Stimulated activated CD8-positive, alpha-beta memory T cell treated with anti-CD3 and anti-CD28 coated beads, Interleukin-2, amount 100 ng/mL, for 1 hour (primary cell): ENCODE data around the gene PDLIM5.
"Not testable (repeated sequence)": the region's sequence is repeated elsewhere in the genome, so short reads cannot be mapped to it uniquely, and the experiment has no call there.

Experiments
- DNase-seq, 2 donors: peaks; one replicate each; pipeline ENCODE4 v3.0.0-alpha.2; 2020; ENCODE audit warnings: low read depth in 2 of 2

PDLIM5 gene

GRCh38 chr4:94462572-94462971 lies 10.8 kb downstream of the PDLIM5 start:
- no peak for DNase-seq

- DNase-seq: no peak
Measured at GRCh38 chr4:94463771-94464170, 12.0 kb downstream of the PDLIM5 start.

GRCh38 chr4:94466371-94466770 lies 14.6 kb downstream of the PDLIM5 start:
- DNase-seq: no peak

- no peak for DNase-seq
Measured at GRCh38 chr4:94466923-94467322, 15.2 kb downstream of the PDLIM5 start.

DNA sequence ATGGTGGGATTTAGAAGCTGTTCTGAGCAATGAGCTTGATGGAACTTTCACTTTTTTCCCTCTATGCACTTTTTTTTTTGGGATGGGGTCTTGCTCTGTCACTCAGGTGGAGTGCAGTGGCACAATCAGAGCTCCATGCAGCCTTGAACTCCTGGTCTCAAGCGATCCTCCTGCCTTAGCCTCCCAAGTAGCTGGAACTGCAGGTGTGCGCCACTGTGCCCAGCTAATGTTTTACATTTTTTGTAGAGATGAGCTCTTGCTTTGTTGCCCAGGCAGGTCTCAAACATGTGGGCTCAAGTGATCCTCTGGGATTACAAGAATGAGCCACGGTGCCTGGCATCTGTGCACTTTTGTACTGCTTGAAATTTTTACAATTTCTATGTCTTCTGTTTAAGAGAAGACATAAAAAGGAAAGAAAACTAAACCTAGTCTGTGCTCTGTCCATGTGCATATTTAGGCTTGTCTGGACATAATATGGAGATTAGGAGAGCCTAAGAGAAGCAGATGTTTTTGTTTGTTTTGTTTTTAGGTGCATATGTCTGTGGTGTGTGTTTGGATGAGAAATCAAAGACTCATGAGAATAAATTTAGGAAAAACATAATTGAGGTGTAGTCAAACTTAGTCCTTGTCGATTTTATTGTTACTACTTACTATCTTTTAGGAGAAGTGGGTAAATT lies 16.5 kb downstream of the PDLIM5 start:
- no peak for DNase-seq

GRCh38 chr4:94469221-94469784 lies 17.6 kb downstream of the PDLIM5 start:
- DNase-seq: no peak

GRCh38 chr4:94470132-94470531 lies 18.4 kb downstream of the PDLIM5 start:
- DNase-seq: no peak

DNA sequence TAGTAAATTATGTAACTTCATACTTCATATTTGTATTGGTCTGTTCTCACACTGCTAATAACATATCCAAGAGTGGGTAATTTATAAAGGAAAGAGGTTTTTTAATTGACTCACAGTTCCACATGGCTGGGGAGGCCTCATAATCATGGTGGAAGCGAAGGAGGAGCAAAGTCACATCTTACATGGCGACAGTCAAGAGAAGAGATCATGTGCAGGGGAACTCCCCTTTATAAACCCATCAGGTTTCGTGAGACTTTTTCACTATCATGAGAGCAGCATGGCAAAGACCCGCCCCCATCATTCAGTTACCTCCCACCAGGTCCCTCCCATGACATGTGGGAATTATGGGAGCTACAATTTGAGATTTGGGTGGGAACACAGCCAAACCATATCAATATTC lies 19.0 kb downstream of the PDLIM5 start:
- not testable (repeated sequence) for DNase-seq

- DNase-seq: no peak
Measured at GRCh38 chr4:94472056-94472826, 20.5 kb downstream of the PDLIM5 start.

GRCh38 chr4:94475050-94475449 lies 23.3 kb downstream of the PDLIM5 start:
- no peak for DNase-seq

DNA sequence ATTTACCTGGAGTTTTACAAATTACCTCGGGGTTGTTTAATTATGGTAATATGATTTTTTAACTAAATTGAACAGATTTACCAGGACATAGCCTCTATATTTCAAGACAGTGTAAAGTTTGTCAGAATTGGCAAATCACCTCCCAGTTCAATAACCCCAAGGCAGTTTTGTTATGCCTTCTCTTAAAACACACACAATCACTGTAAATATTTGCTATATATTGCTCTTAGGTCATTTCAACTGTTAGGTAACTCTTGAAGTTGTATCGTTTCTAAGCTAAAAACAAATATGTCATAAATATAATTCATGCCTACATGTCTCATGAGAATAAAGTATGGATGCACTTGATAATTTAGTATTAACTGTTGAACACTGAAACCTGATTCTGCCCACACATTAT lies 24.1 kb downstream of the PDLIM5 start:
- no peak for DNase-seq

DNA sequence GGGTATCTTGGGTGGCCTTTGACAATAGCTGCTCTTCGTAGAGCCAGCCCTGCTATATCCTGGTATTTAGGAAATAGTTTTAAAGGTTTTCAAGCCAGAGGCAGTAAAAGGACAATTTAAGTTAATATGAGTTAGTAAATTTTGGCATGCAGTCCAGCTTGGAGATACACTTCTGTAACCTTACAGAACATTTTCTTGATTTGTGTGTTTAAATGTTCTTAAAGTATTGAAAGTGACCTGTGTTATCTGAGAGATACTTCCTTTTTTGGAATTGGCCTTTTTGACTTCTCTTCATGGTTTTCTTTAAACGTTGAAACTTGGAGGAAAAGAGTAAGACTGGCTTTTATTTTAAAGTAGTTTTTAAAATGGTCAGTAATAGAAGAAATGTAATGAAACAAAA lies 25.5 kb downstream of the PDLIM5 start:
- DNase-seq: no peak

- not testable (repeated sequence) for DNase-seq
Measured at GRCh38 chr4:94478805-94479204, 27.1 kb downstream of the PDLIM5 start.

GRCh38 chr4:94479358-94480141 lies 27.8 kb downstream of the PDLIM5 start:
- DNase-seq: no peak

DNA sequence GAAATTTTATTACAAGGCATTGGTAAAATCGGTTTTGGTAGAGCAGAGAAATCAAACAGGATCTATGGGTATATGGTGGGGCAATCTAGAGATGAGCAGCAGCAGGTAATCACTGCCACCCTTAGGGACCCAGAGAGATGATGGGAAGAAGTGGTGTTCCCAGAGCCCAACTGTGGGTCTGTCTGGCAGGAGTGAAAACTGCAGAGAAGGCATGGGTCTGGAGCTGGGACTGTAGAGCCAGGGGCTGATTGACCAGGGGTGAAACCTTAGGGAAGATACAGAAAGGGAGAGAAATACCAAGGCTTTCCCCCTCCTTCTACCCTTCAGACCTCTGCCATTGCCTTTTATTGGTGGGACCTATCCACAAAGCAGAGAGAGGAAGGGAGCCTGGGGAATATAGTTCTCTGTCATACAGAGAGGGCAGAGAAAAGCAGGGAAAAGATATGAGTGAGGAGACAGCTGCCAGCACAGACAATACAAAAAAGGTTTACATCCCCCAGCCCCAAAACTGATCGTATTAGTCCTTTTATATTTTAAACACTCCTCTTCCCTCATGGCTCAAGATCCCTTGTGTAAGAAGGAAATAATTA lies 28.7 kb downstream of the PDLIM5 start:
- no peak for DNase-seq

DNA sequence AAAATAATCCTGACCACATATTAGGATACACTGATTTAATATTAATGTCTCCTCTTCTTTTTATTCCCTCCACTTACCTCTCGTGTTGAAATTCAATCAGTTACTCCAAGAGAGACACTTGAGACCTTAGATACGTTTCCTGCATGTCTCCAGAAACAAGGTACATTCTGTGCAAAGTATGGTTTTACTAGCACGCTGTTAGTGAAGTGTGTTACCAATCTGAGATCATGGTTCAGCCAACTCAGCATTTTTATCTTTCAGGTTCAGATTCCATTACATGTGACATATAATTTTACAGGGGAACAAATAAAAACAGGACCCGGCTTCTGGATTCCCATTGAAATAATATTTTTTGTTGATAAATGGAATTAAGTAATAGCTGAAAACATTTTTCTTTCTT lies 32.2 kb downstream of the PDLIM5 start:
- no peak for DNase-seq

- no peak for DNase-seq
Measured at GRCh38 chr4:94484818-94485217, 33.1 kb downstream of the PDLIM5 start.

DNA sequence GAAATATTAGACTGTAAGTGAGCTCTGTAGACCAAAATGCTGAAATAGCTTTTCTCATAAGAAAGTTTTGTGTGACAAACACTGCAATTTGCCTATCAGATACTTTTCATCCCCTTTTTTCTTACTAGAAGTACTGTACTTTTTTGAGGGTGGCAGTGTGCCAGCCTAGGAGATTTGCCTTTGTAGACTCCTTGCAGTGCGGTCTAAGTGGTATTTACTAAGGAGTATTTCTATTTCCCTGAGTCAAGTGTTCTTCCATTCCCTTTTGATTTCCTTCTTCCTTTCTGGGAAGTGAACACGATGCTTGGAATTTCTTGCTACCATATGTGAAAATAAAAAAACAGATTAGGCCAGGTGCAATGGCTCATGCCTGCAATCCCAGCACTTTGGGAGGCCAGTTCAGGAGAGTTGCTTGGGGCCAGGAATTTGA lies 34.6 kb downstream of the PDLIM5 start:
- no peak for DNase-seq

- no peak for DNase-seq
Measured at GRCh38 chr4:94488670-94489069, 36.9 kb downstream of the PDLIM5 start.

GRCh38 chr4:94489098-94489497 lies 37.4 kb downstream of the PDLIM5 start:
- no peak for DNase-seq

DNA sequence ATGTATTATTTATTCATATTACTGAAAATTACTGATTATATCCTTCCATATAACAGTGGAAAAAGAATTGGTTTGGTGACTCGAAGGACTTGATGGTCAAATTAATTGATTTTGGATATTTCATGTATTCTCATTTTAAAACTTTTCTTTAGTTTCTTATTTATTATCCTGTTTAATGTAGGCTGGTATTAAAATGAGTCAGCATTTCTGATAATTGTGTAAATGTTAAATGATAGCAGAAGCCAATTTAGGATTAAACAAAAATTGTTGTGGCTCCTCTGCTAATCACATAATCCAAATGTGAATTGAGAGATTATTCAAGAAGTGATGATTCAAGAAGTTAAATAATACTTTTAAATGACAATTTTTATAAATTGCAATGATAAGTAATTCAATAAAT lies 38.7 kb downstream of the PDLIM5 start:
- DNase-seq: no peak

DNA sequence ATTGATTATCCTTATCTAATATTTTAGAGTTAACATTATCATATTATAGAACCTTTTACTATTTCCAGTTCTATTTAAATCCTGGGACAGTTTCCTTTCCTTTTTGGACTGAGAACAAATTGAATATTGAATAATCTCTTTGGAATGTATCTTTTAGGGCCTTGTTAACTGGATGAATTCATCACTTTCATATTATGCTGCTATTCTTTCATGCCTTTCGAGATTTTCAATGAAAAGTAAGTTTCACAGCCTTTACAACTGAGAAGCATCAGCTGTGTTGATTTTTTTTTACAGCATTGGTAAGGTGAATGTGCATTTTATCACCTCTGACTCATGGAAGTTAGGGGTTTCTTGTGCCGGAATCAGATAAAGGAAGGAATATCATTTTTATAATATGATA lies 39.6 kb downstream of the PDLIM5 start:
- no peak for DNase-seq
